HepG2 (cell line): ENCODE measurements around the gene CKLF. TPM values are rescaled to one million over a fixed set of nuclear protein-coding genes. Genes with fewer than 3 reads are reported as not detected.

Experiments
- E2F5 ChIP-seq: sonication (generic); formaldehyde crosslinking; conservative IDR thresholded peaks from 2 replicates; pipeline ENCODE4 v1.4.0; 2020; ENCODE audit warnings: missing genetic modification reagents
- HOXD1 ChIP-seq: sonication (generic); formaldehyde crosslinking; IDR thresholded peaks from 2 replicates; pipeline ENCODE4 v1.5.0; 2020; ENCODE audit warnings: missing genetic modification reagents
- KLF6 ChIP-seq: IDR thresholded peaks from 2 replicates; pipeline ENCODE4 v1.8.0; 2016; ENCODE audit warnings: missing biosample characterization, missing genetic modification reagents
- KLF9 ChIP-seq: IDR thresholded peaks from 2 replicates; pipeline ENCODE4 v1.6.1; 2016; ENCODE audit warnings: low read depth
- MAFK ChIP-seq, 2 experiments: IDR thresholded peaks in 1 of 2; conservative IDR thresholded peaks in 1 of 2; 2 replicates each; pipeline ENCODE4 v1.6.1; 2011; ENCODE audit warnings: improper control_type of control experiment in 2 of 2, low read length in 2 of 2
- MYPOP ChIP-seq: sonication (generic); formaldehyde crosslinking; IDR thresholded peaks from 2 replicates; pipeline ENCODE4 v1.8.1; 2023; ENCODE audit warnings: mild to moderate bottlenecking, moderate library complexity, missing genetic modification reagents
- PBX2 ChIP-seq: IDR thresholded peaks from 2 replicates; pipeline ENCODE4 v1.6.1; 2016; ENCODE audit warnings: control low read depth
- PRMT3 ChIP-seq: sonication (generic); formaldehyde crosslinking; IDR thresholded peaks from 2 replicates; pipeline ENCODE4 v1.8.1; 2022; ENCODE audit warnings: low read depth, mild to moderate bottlenecking, moderate library complexity, missing genetic modification reagents, borderline replicate concordance
- RCOR2 ChIP-seq: IDR thresholded peaks from 2 replicates; pipeline ENCODE4 v1.6.1; 2016; ENCODE audit warnings: missing biosample characterization, missing genetic modification reagents
- REL ChIP-seq: sonication (generic); formaldehyde crosslinking; conservative IDR thresholded peaks from 2 replicates; pipeline ENCODE4 v1.8.0; 2022; ENCODE audit warnings: mild to moderate bottlenecking, missing genetic modification reagents, moderate library complexity
- THAP11 ChIP-seq: IDR thresholded peaks from 2 replicates; pipeline ENCODE4 v1.6.1; 2016; ENCODE audit warnings: missing biosample characterization, missing genetic modification reagents
- ZBTB10 ChIP-seq: sonication (generic); formaldehyde crosslinking; IDR thresholded peaks from 2 replicates; pipeline ENCODE4 v1.4.0; 2020; ENCODE audit warnings: missing genetic modification reagents, borderline replicate concordance
- ZMYM3 ChIP-seq: sonication (generic); formaldehyde crosslinking; IDR thresholded peaks from 2 replicates; pipeline ENCODE4 v1.5.1; 2020; ENCODE audit warnings: mild to moderate bottlenecking, missing genetic modification reagents
- ZNF143 ChIP-seq: sonication (generic); formaldehyde crosslinking; IDR thresholded peaks from 2 replicates; pipeline ENCODE4 v1.4.0; 2020; ENCODE audit warnings: missing genetic modification reagents
- ZNF30 ChIP-seq: sonication (generic); formaldehyde crosslinking; IDR thresholded peaks from 2 replicates; pipeline ENCODE4 v1.5.0; 2020; ENCODE audit warnings: mild to moderate bottlenecking, missing genetic modification reagents
- ZNF33B ChIP-seq: sonication (generic); formaldehyde crosslinking; IDR thresholded peaks from 2 replicates; pipeline ENCODE4 v1.5.1; 2020; ENCODE audit warnings: mild to moderate bottlenecking, missing genetic modification reagents
- ZNF7 ChIP-seq: IDR thresholded peaks from 2 replicates; pipeline ENCODE4 v1.6.1; 2016; ENCODE audit warnings: missing biosample characterization, missing genetic modification reagents
- ZNF703 ChIP-seq: sonication (generic); formaldehyde crosslinking; IDR thresholded peaks from 2 replicates; pipeline ENCODE4 v1.5.1; 2020; ENCODE audit warnings: missing genetic modification reagents, mild to moderate bottlenecking, moderate library complexity, borderline replicate concordance
- ZNF746 ChIP-seq: sonication (generic); formaldehyde crosslinking; IDR thresholded peaks from 2 replicates; pipeline ENCODE4 v1.8.0; 2022; ENCODE audit warnings: mild to moderate bottlenecking, missing genetic modification reagents
- ZNF839 ChIP-seq: sonication (generic); formaldehyde crosslinking; IDR thresholded peaks from 2 replicates; pipeline ENCODE4 v1.4.0; 2020; ENCODE audit warnings: missing genetic modification reagents, mild to moderate bottlenecking, borderline replicate concordance
- polyA plus RNA-seq, 8 experiments: library from polyadenylated mRNA; depleted of rRNA in 3 of 8; stranded (reverse) in 7 of 8; unstranded in 1 of 8; fragments of >200 nt; fragmentation: Illumina TruSeq in 4 of 8; extraction: Trizol in 4 of 8; gene quantifications; 2 replicates each; pipeline versions ENCODE4 v1.2.1 to v1.2.3, GENCODE V29; 2011 to 2016; ENCODE audit warnings: low read depth in 4 of 8, missing spikeins in 1 of 8, mixed read lengths in 1 of 8; ENCODE audit not compliant: insufficient read depth in 1 of 8
- total RNA-seq, 5 experiments: library from RNA; depleted of rRNA; stranded (reverse); fragments of >200 nt; fragmentation: Illumina TruSeq; extraction: Trizol; gene quantifications; 2 replicates each; pipeline ENCODE4 v1.2.3, GENCODE V29; 2016; ENCODE audit warnings: low read depth in 1 of 5

The CKLF gene
- total and polyA plus RNA-seq, 2 of the 13 experiments (the other 11 are each of a cell fraction or from before 2014, with no cell fraction given): 120 to 167 TPM

GRCh38 chr16:66603537-66604375, 51.4 kb downstream of the CKLF start (continued):
- TF ChIP-seq MAFK (conservative IDR thresholded peaks at IDR 0.05 in 1 of 2, IDR thresholded peaks at IDR 0.05 in 1 of 2; ENCODE audit: low read length in 2 of 2) (no peak), ZMYM3 (CRISPR knock-in tag) (peak; percentile 65; the same call in 1 of the 2 replicates), ZNF33B (peak; percentile 49; the same call in 1 of the 2 replicates), ZNF703 (no peak; the same call in 1 of the 2 replicates), THAP11 (peak; percentile 23; the same call in 1 of the 2 replicates), HOXD1 (no peak), ZNF30 (CRISPR knock-in tag) (no peak), RCOR2 (CRISPR knock-in tag) (no peak), ZNF143 (CRISPR knock-in tag) (no peak), PRMT3 (CRISPR knock-in tag) (no peak), PBX2 (CRISPR knock-in tag) (no peak), E2F5 (CRISPR knock-in tag) (no peak), MYPOP (CRISPR knock-in tag) (no peak), ZNF7 (no peak), ZNF746 (no peak), KLF9 (CRISPR knock-in tag) (no peak), REL (no peak), KLF6 (no peak), ZBTB10 (CRISPR knock-in tag) (no peak), ZNF839 (CRISPR knock-in tag) (peak; percentile 79; the same call in 1 of the 2 replicates)
